SJSA1 (cell line): ENCODE results near the gene RNASE12. TPM values are rescaled to one million over a fixed set of nuclear protein-coding genes. Genes with fewer than 3 reads are reported as not detected.

Experiments
- DNase-seq, 2 experiments: peaks; one replicate each; pipeline ENCODE4 v3.0.0-alpha.2; 2015 to 2020; ENCODE audit warnings: low spot score in 2 of 2, low read depth in 1 of 2
- H3K27ac ChIP-seq: fragments of 250-450 bp; sonication (Bioruptor Pico); 2 replicates; pipeline ENCODE4 v1.5.1; 2020; ENCODE audit warnings: mild to moderate bottlenecking, moderate library complexity
- H3K27me3 ChIP-seq: fragments of 250-450 bp; sonication (Bioruptor Pico); replicated peaks from 2 replicates; pipeline ENCODE4 v1.5.1; 2020; ENCODE audit warnings: mild to moderate bottlenecking, moderate library complexity
- H3K36me3 ChIP-seq: fragments of 250-450 bp; sonication (Bioruptor Pico); 2 replicates; pipeline ENCODE4 v1.5.1; 2020; ENCODE audit warnings: mild to moderate bottlenecking
- H3K4me1 ChIP-seq: fragments of 250-450 bp; sonication (Bioruptor Pico); replicated peaks from 2 replicates; pipeline ENCODE4 v1.6.1; 2021; ENCODE audit warnings: mild to moderate bottlenecking
- H3K4me3 ChIP-seq: fragments of 250-450 bp; sonication (Bioruptor Pico); 2 replicates; pipeline ENCODE4 v1.5.1; 2020; ENCODE audit warnings: mild to moderate bottlenecking
- H3K9me3 ChIP-seq: fragments of 250-450 bp; sonication (Bioruptor Pico); replicated peaks from 2 replicates; pipeline ENCODE4 v1.5.1; 2020; ENCODE audit warnings: mild to moderate bottlenecking
- total RNA-seq: library from RNA; depleted of rRNA; stranded (reverse); fragments of >200 nt; shearing (Covaris generic); gene quantifications from 2 replicates; pipeline ENCODE4 v1.2.3, GENCODE V29; 2014; rRNA removed

RNASE12 gene, protein sequence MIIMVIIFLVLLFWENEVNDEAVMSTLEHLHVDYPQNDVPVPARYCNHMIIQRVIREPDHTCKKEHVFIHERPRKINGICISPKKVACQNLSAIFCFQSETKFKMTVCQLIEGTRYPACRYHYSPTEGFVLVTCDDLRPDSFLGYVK
- total RNA-seq, result not detected in 2 replicates

DNA sequence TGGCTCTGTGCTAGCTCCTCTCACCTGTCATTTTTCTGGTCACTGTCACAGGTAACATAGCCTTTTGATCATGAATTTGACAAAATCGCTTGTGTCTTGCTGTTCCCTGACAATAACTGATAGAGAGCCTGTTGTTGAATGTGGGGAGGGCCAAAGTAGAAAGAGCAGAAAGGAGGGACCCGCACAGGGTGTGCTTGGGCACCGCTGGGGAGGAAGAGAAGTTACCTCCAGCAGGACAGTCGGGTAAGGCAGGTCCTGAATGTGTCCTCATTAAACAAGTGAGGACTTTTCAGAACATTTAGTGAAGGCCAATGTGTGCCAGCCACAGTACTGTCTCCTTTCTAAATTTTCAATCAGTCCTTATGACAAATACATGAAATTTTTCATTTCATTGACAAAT is at the start of gene RNASE12:
RNASE12 (minus strand) TSS at position 142 of the 400 bp plus-strand sequence. CDS start 653 bp downstream, outside the sequence.
- Histone ChIP-seq H3K36me3 (no peaks in the 10 kb centered on the region), H3K9me3 (no peaks in the 10 kb centered on the region), H3K4me3 (no peak within 1 kb of the TSS), H3K27ac (no peak within 1 kb of the TSS), H3K4me1 (no peaks in the 10 kb centered on the region), H3K27me3 (peaks cover 20% of the 10 kb centered on the region; the same call in 1 of the 2 replicates)
- DNase-seq, result no peak

DNA sequence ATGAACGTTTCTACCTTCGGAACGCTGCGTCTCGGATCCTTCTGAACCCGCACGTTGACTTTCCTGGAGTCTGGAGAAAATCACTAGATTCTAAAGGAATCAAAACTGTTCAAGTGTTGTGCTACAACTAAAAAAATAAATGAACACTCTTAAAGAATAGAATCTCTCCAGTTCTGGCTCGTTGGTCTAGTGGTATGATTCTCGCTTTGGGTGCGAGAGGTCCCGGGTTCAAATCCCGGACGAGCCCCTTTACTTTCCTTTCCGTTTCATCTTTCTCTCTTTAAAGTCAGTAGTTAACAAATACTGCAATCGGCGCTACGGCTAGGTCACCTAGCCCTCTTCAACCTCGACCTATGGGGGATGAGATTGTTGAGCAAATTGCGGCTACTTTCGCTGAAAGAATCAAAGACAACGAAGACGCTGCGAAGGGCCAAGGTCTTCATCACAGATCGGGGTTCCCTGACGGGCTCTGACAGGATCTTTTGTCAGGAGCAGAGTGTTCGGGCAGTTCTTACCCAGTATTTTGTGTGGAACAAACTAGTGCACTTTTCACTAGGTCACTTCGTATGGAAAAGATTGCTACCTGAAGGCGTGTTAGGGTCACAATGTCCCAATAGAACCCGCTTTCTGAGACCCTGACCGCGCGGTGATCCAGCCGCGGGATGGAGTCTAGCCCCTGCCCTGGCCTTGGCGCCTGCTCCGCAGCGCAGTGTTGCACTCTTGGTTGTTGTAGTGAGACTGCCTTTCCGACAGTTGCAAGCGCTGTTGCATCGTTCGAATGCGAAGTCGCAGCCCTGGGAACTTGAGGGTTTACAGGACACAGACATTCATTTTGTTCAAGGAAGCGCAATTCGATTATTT is 41.9 kb upstream of the RNASE12 start:
- peaks cover 18% of the 10 kb centered on the region for H3K4me1 ChIP-seq
- H3K36me3 ChIP-seq, result no peaks in the 10 kb centered on the region
- peak; percentile 76 to 88 for DNase-seq
- H3K9me3 ChIP-seq, result no peaks in the 10 kb centered on the region
- no peak overlapping the region for H3K27ac ChIP-seq
- H3K27me3 ChIP-seq, result peaks cover 19% of the 10 kb centered on the region
- H3K4me3 ChIP-seq, result peak overlapping the region; percentile 31

DNA sequence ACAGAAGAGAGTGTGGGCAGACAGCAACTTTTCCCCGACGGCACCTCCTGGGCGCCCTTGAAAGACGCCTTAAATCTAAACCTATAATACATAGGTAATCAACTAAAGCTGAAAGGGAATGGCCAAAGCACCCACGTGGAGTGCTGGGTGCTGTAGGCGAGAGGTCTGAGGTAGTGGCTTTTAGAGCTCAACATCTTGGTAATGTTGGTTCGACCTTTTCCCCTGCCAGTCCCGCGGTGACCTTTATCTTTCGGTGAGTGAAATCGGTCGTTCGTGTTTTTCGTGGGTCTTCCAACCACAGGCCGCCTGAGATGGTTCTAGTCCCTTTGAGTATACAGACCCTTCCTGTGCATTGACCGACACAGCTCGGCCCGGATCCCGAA is 41.3 kb upstream of the RNASE12 start:
- H3K9me3 ChIP-seq, result no peaks in the 10 kb centered on the region
- peaks cover 21% of the 10 kb centered on the region for H3K27me3 ChIP-seq
- no peak for DNase-seq
- peak overlapping the region; percentile 31 for H3K4me3 ChIP-seq
- H3K4me1 ChIP-seq, result peaks cover 18% of the 10 kb centered on the region
- no peak overlapping the region for H3K27ac ChIP-seq
- H3K36me3 ChIP-seq, result no peaks in the 10 kb centered on the region

DNA sequence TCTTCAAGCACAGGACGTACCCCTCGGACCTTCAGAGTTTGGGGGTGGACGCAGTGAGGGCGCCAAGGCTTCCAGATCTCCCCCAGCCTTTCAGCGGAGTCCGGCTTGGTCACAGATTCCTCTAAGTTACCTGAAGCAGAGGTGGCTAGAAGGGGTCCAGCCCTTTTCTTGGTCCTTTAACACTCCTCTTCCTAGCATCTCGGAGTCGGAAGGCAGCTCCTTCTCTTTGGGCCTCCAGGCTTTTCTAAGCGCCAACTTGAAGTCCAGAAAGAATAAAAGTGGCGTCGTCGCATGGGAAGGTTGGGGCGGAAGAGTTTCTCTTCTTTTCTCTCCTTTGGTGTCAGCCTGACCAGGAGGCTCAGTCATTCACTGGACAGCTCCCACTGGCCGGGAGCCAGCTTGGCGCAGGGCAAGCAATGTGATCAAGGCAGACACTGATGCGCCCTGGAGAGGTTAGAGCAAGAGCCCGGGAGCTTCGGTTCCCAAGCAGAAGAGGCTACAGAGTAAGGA is 40.8 kb upstream of the RNASE12 start:
- H3K27me3 ChIP-seq, result peaks cover 21% of the 10 kb centered on the region
- H3K4me1 ChIP-seq, result peaks cover 18% of the 10 kb centered on the region
- peak overlapping the region; percentile 16; the same call in 1 of the 2 replicates for H3K4me3 ChIP-seq
- peak; percentile 28 to 71 for DNase-seq
- no peaks in the 10 kb centered on the region for H3K36me3 ChIP-seq
- H3K27ac ChIP-seq, result no peak overlapping the region
- no peaks in the 10 kb centered on the region for H3K9me3 ChIP-seq

DNA sequence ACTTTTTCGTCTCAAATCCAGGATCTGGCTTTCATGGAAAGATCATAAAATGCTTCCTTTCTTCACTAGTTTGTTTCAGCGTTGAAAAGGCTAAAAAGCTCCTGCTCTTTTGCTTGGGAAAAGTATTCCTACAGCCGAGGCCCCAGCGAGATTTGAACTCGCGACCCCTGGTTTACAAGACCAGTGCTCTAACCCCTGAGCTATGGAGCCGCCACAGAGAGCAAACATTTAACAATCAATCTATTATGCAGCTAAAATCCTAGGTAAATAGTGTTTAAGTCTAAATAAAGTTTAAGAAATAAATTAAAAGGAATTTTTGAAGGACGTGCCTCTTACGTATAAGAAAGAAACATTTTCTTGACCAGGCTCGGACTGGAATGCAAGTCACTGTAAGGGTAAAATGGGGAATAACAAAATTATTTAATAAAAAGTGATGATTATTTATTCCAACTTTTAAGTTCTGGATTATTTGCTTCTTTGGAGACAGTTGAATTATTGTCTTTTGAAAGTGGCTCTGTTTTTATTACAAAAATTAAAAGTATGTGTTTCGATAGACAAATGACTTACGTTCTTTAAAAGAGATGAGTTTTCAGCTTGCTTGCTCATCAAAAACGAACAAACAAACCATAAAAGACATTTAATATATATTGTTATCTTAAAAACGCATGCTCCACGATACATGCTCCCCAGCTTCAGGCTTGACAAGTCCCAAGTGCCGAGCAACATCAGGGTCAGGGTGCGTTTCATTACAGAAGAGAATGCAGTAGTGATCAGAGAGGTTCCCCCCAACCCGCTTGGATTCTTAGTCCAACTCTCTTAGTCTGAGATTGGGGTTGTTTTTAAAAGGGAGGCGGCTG is 40.1 kb upstream of the RNASE12 start:
- Histone ChIP-seq H3K36me3 (no peaks in the 10 kb centered on the region), H3K27me3 (peaks cover 21% of the 10 kb centered on the region), H3K4me1 (peaks cover 18% of the 10 kb centered on the region), H3K9me3 (no peaks in the 10 kb centered on the region), H3K27ac (no peak overlapping the region), H3K4me3 (peak overlapping the region; percentile 16; the same call in 1 of the 2 replicates)
- peak; percentile 56 to 59 for DNase-seq

DNA sequence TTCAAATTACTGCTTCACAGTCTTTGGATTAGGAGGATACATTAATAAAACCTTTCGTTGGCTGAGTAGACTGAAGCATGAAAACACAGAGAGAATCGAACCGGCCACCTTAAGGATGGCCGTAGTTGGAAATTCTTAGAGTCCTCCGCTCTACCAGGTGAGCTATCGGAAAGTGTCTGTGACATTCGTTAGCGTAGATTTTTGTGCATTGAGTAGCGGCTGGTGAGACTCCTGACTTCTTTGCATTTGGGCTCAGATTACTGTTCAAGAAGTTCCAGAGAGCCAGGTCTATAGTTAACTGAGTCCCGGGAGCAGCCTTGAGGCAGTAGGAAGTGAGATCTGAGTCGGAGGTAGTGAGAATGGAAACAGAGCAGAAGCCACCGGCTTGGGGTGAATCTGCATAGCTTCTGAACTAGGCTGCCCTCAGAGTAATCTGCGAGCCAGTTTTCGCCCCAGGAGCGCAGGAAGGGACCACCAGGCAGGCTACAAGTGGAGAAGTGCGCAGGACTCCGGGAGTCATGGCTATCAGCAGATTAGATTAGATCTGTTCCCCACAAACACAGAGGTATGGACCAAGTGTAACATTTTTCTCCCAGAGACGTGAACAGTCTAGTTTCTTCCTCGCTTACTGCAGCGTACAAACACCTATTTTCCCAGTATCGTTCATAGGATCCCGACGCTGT is 39.3 kb upstream of the RNASE12 start:
- Histone ChIP-seq H3K4me1 (peaks cover 18% of the 10 kb centered on the region), H3K4me3 (no peak overlapping the region), H3K27ac (no peak overlapping the region), H3K9me3 (no peaks in the 10 kb centered on the region), H3K27me3 (peaks cover 21% of the 10 kb centered on the region), H3K36me3 (no peaks in the 10 kb centered on the region)
- DNase-seq, result no peak

DNA sequence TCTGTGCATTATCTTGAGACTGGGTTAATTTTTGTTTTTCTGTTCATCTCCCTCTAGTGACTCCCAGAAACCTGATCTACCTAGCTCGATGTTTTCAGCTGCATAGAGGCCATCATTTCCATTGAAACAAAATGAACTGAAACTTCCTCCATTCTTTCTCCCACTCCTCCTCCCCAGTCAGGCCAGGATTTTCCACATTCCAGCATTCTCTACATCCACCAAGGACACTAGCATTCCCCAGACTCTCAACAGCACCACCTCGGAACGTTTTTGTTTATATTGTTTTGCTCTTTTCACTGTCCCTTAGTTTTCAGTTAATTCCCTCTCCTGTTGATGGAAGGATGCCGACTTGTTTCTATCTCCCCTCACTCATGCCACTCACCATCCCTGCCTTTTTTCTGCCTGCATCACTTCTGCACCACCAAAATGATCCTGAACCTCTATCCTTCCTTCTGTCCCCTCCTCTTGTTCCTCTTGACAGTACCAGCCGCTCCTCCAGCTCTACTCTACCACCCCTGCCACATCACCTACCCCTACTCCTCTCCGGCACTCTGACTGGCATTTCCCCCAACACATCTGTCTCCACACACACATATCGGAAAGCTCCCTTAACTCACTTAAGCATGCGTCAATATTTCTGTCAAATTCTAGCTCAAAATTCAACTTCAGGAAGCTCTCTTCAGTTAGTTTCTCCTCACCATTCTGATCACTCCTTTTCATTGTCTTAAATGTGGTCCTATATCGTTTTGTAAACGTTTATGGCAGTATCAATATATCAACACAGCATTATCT is 37.1 kb upstream of the RNASE12 start:
- Histone ChIP-seq H3K27me3 (peaks cover 21% of the 10 kb centered on the region), H3K9me3 (no peaks in the 10 kb centered on the region), H3K36me3 (no peaks in the 10 kb centered on the region), H3K4me1 (peaks cover 18% of the 10 kb centered on the region), H3K4me3 (no peak overlapping the region), H3K27ac (no peak overlapping the region)
- DNase-seq, result no peak

DNA sequence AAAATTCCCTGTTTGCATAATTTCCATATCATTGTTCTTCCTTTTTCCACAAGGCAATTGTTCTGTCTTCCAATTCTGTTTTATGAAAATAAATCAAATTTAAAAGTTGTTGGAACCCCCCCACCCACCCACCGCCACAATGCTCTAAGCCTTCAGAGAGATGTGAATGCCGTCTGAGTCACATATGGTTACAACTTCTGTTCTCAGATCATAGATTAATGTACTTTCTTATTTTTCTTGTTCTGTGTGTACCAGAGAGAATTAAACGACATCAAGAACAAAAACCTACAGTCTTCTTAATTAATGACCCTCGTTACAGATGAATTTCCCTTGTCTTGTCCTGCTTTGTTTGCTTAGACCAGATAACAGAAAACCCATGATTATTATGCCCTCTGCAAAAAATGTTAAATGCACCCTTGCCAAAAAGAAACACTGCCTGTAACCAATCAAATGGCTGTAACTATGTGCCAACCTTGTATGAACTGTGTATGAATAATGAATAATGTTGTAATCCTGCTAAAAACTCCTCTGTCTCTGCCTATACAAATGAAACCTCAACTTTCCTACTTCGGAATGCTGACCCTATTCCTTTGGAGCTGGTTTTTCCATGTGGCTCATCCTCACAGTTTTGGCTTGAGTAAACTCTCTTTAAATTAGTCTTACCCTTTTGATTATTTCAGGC is 36.3 kb upstream of the RNASE12 start:
- Histone ChIP-seq H3K4me1 (peaks cover 15% of the 10 kb centered on the region), H3K27me3 (peaks cover 21% of the 10 kb centered on the region)
- DNase-seq, result no peak

DNA sequence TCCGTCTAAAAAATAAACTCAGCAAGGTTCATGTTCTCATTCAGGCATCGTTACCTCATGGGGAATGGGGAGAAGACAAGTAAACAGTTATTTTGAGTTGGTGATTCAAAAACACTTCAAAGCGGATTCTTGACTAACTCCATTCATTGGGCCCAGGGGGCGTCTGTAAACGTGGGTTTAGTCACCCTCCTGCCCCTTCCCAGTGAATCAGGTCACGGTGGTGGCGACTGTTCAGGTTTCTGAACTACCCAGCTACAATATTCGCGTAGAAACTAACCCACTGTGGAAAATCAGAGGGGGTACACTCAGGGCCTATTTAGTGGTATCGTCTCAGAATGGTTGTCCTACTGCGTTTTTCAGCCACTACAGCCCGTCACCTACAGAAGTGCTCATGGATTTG is 35.1 kb upstream of the RNASE12 start:
- Histone ChIP-seq H3K27ac (no peak overlapping the region), H3K36me3 (no peaks in the 10 kb centered on the region), H3K4me3 (no peak overlapping the region), H3K9me3 (no peaks in the 10 kb centered on the region), H3K4me1 (peaks cover 10% of the 10 kb centered on the region), H3K27me3 (peaks cover 21% of the 10 kb centered on the region)
- DNase-seq, result no peak

More for the DNA sequence above, 36.3 kb upstream of the RNASE12 start:
- H3K4me3 ChIP-seq, result no peak overlapping the region
- H3K9me3 ChIP-seq, result no peaks in the 10 kb centered on the region
- H3K36me3 ChIP-seq, result no peaks in the 10 kb centered on the region
- H3K27ac ChIP-seq, result no peak overlapping the region

DNA sequence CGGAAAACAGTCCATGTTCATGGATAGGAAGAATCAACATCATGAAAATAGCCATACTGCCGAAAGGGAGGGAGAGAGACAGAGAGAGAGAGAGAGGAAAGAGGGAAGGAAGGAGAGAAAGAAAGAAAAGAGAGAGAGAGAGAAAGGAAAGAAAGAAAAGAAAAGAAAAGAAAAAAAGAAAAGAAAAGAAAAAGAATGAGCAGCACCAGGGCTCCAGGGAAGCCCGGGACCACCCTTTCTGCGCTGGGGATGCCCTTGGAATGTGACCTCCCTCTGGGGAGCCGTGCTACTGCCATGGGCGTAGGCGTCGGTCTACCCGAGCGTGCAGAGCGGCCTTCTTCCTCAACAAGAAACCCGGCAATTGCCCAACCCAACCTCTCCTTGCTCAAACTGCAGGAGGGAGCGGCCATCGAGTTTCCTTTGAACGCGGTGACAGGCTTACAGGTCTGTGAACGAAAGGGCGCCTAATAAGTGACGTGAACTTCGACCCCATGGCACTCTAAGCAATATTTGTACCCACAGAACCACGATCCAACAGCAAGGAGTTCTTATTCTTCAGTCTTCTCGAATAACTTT is 33.4 kb upstream of the RNASE12 start:
- H3K27ac ChIP-seq, result no peak overlapping the region
- H3K9me3 ChIP-seq, result no peaks in the 10 kb centered on the region
- DNase-seq, result no peak

DNA sequence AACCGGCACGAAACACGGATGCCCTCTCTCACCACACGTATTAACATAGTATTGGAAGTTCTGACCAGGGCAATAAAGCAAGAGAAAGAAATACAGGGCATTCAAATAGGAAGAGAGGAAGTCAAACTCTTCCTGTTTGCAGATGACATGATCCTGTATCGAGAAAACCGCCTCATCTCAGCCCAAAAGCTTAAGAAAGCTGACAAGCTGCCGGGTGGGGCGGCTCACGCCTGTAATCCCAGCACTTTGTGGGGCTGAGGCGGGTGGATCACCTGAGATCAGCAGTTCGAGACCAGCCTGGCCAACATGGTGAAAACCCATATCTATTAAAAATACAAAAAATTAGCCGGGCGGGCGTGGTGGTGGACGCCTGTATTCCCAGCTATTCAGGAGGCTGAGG is 32.6 kb upstream of the RNASE12 start:
- no peak for DNase-seq
- 0 out of 2 replicates have a peak, but pooled peaks cover 3% of the 10 kb centered on the region for H3K4me1 ChIP-seq
- no peaks in the 10 kb centered on the region for H3K36me3 ChIP-seq
- H3K4me3 ChIP-seq, result no peak overlapping the region
- no peak overlapping the region for H3K27ac ChIP-seq
- peaks cover 7% of the 10 kb centered on the region for H3K27me3 ChIP-seq
- H3K9me3 ChIP-seq, result no peaks in the 10 kb centered on the region

More for the DNA sequence above, 33.4 kb upstream of the RNASE12 start:
- Histone ChIP-seq H3K4me3 (0 out of 2 replicates have a peak overlapping the region, but pooled peaks have one; percentile 1), H3K4me1 (0 out of 2 replicates have a peak, but pooled peaks cover 3% of the 10 kb centered on the region), H3K36me3 (no peaks in the 10 kb centered on the region), H3K27me3 (peaks cover 10% of the 10 kb centered on the region)
